B cell (primary cell): Measurements from ENCODE around the gene NT5M. TPM values are rescaled to one million over a fixed set of nuclear protein-coding genes. Genes with fewer than 3 reads are reported as not detected.

ENCODE experiments used
- ATAC-seq: fragments of 200-7000 bp; cut with Tn5 transposase; one replicate; pipeline ENCODE4 v1.10.0; 2021; ENCODE audit warnings: low read depth, mild to moderate bottlenecking, moderate number of reproducible peaks, moderate library complexity
- CTCF ChIA-PET: fragments of 350-600 bp; sonication (Branson Sonifier 250); formaldehyde crosslinking; loops from one replicate; lab custom pipeline; 2021; ENCODE audit warnings: antibody characterized with exemption, inconsistent platforms; lab: Charles Lee
- POLR2A ChIA-PET: fragments of 350-600 bp; sonication (Branson Sonifier 250); formaldehyde crosslinking; loops from one replicate; lab custom pipeline; 2021; ENCODE audit warnings: antibody characterized with exemption; lab: Charles Lee
- DNase-seq: peaks from one replicate; pipeline ENCODE4 v3.0.0; 2013
- H2AFZ ChIP-seq: 2 replicates; pipeline ENCODE4 v1.6.1; 2012; ENCODE audit warnings: mild to moderate bottlenecking, low read depth, low read length; ENCODE audit not compliant: insufficient read depth, poor library complexity, severe bottlenecking
- H3K27ac ChIP-seq, 2 donors: 1 replicate in 1 of 2; 2 replicates in 1 of 2; pipeline ENCODE4 v1.5.1; 2012 to 2013; ENCODE audit warnings: low read length in 2 of 2, mild to moderate bottlenecking in 2 of 2, moderate library complexity in 1 of 2
- H3K27me3 ChIP-seq, 4 experiments: fragments of 200-600 bp in 1 of 4; sonication (generic) in 1 of 4; replicated peaks in 1 of 4; 1 replicate in 2 of 4; 2 replicates in 2 of 4; pipeline versions ENCODE4 v1.6.1 to v1.7.0; 2013 to 2016; ENCODE audit warnings: low read length in 3 of 4, mild to moderate bottlenecking in 2 of 4, mixed read lengths in 1 of 4, moderate library complexity in 1 of 4; ENCODE audit not compliant: insufficient read depth in 4 of 4, control insufficient read depth in 3 of 4; ENCODE audit errors: control extremely low read depth in 1 of 4
- H3K36me3 ChIP-seq, 2 experiments: replicated peaks in 1 of 2; 1 replicate in 1 of 2; 2 replicates in 1 of 2; pipeline versions ENCODE4 v1.6.1 to v1.7.1; 2013; ENCODE audit warnings: low read length in 1 of 2; ENCODE audit not compliant: insufficient read depth in 2 of 2, control insufficient read depth in 1 of 2; ENCODE audit errors: control extremely low read depth in 1 of 2, extremely low read depth in 1 of 2
- H3K4me1 ChIP-seq, 2 donors: fragments of 200-600 bp in 1 of 2; sonication (generic) in 1 of 2; 1 replicate in 1 of 2; 2 replicates in 1 of 2; pipeline versions ENCODE4 v1.5.1 to v1.6.1; 2013 to 2017; ENCODE audit warnings: low read length in 2 of 2; ENCODE audit not compliant: control insufficient read depth in 2 of 2, insufficient read depth in 2 of 2
- H3K4me2 ChIP-seq: replicated peaks from 2 replicates; pipeline ENCODE3; 2012; ENCODE audit warnings: mild to moderate bottlenecking, low read depth, low read length; ENCODE audit not compliant: poor library complexity, severe bottlenecking
- H3K4me3 ChIP-seq, 5 experiments: fragments of 200-600 bp in 1 of 5; sonication (generic) in 1 of 5; 1 replicate in 3 of 5; 2 replicates in 2 of 5; pipeline versions ENCODE4 v1.5.1 to v1.7.0; 2011 to 2016; ENCODE audit warnings: low read length in 4 of 5, mild to moderate bottlenecking in 4 of 5, low read depth in 2 of 5, control low read depth in 1 of 5, moderate library complexity in 1 of 5; ENCODE audit not compliant: insufficient read depth in 1 of 5; ENCODE audit errors: control extremely low read depth in 1 of 5, extremely low read depth in 1 of 5
- H3K79me2 ChIP-seq: fragments of 200-600 bp; sonication (generic); one replicate; pipeline ENCODE4 v1.6.0; 2016; ENCODE audit warnings: low read length; ENCODE audit not compliant: control insufficient read depth, insufficient read depth
- H3K9ac ChIP-seq: fragments of 200-600 bp; sonication (generic); 2 replicates; pipeline ENCODE4 v1.6.1; 2017; ENCODE audit warnings: mild to moderate bottlenecking, low read length, moderate library complexity
- H3K9me3 ChIP-seq, 3 donors: one replicate each; pipeline versions ENCODE4 v1.6.1 to v1.7.1; 2013; ENCODE audit warnings: low read length in 2 of 3; ENCODE audit not compliant: control insufficient read depth in 2 of 3, insufficient read depth in 1 of 3; ENCODE audit errors: control extremely low read depth in 1 of 3
- H4K20me1 ChIP-seq: 2 replicates; pipeline ENCODE4 v1.6.0; 2012; ENCODE audit warnings: mild to moderate bottlenecking, low read length; ENCODE audit not compliant: insufficient read depth, control insufficient read depth, poor library complexity, severe bottlenecking
- H3K27ac Mint-ChIP-seq: one replicate; pipeline ENCODE4 v1.8.0; 2021; ENCODE audit warnings: mixed read lengths
- H3K27me3 Mint-ChIP-seq: one replicate; pipeline ENCODE4 v1.8.0; 2021; ENCODE audit warnings: mixed read lengths
- H3K4me1 Mint-ChIP-seq: one replicate; pipeline ENCODE4 v1.8.0; 2021; ENCODE audit warnings: mixed read lengths
- H3K4me3 Mint-ChIP-seq: one replicate; pipeline ENCODE4 v1.8.0; 2021; ENCODE audit warnings: mixed read lengths
- H3K9me3 Mint-ChIP-seq: one replicate; pipeline ENCODE4 v1.8.0; 2022; ENCODE audit warnings: mixed read lengths; ENCODE audit not compliant: insufficient read depth
- CTCF ChIP-seq: fragments of 200-600 bp; IDR thresholded peaks from one replicate; pipeline ENCODE4 v1.8.0; 2022; ENCODE audit warnings: antibody characterized with exemption, mild to moderate bottlenecking
- EZH2 ChIP-seq: IDR thresholded peaks from 2 replicates; pipeline ENCODE4 v1.6.1; 2012; ENCODE audit warnings: borderline replicate concordance, low read depth, mild to moderate bottlenecking, moderate library complexity, low read length; ENCODE audit not compliant: insufficient read depth, poor library complexity, severe bottlenecking
- WGBS: methylation state at CpG from one replicate; pipeline ENCODE4 v1.1.5; 2013; ENCODE audit warnings: missing lambda C conversion rate; ENCODE audit not compliant: insufficient coverage; 5-methylcytosine and 5-hydroxymethylcytosine counted together
- intact Hi-C: fragments of 100-400 bp; cut with micrococcal nuclease; formaldehyde crosslinking; loops from one replicate; pipeline ENCODE4 v1.10.0; 2022
- polyA plus RNA-seq: library from polyadenylated mRNA; depleted of rRNA; stranded (reverse); fragments of >200 nt; gene quantifications from 2 replicates; pipeline ENCODE4 v1.2.3, GENCODE V29; 2012
- total RNA-seq, 2 donors: library from RNA; stranded (reverse); fragments of 120-200 nt in 1 of 2; gene quantifications; 1 replicate in 1 of 2; 2 replicates in 1 of 2; pipeline versions ENCODE4 v1.2.3 to v1.2.4, GENCODE V29; 2013 to 2022

Gene NT5M
- total and polyA plus RNA-seq, 2 donors (not counting 1 experiment from before 2014, with no cell fraction given), result 0.40 to 0.47 TPM

- H3K4me3 ChIP-seq, result no peak overlapping the region
- H3K4me2 ChIP-seq, result no peak overlapping the region
- 76% methylated on average over 6 of the region's 8 CpGs for WGBS
- H3K27me3 ChIP-seq, result peaks cover 0 to 11% (median 0%) of the 10 kb centered on the region in 4 experiments
- ChIA-PET POLR2A (no interaction called here), CTCF (interaction anchor here (1.0 to 1.7 kb wide), 2 partner anchors 133 to 278 kb away, joined by 3 to 5 read pairs; no protein-coding TSS in a partner anchor)
- DNase-seq, result no peak
- no peak for ATAC-seq
- peaks cover 0 to 15% (median 0%) of the 10 kb centered on the region in 3 donors for H3K9me3 ChIP-seq
- H3K27ac ChIP-seq, result no peak overlapping the region
- H2AFZ ChIP-seq, result no peak overlapping the region
- H4K20me1 ChIP-seq, result no peaks in the 10 kb centered on the region
- Mint-ChIP-seq H3K4me3 (no peak overlapping the region), H3K27me3 (peaks cover 14% of the 10 kb centered on the region), H3K4me1 (no peaks in the 10 kb centered on the region), H3K27ac (no peak overlapping the region), H3K9me3 (peaks cover 3% of the 10 kb centered on the region)
- intact Hi-C loops, result no loop called here
- TF ChIP-seq EZH2, result no peak
- TF ChIP-seq CTCF, result no peak
- no peaks in the 10 kb centered on the region for H3K36me3 ChIP-seq
- no peaks in the 10 kb centered on the region for H3K79me2 ChIP-seq
- H3K9ac ChIP-seq, result no peak overlapping the region
- H3K4me1 ChIP-seq, result no peaks in the 10 kb centered on the region
These were observed 60.6 kb downstream of the NT5M start for GRCh38 chr17:17363638-17364337.

GRCh38 chr17:17364338-17364667, 61.1 kb downstream of the NT5M start:
- no peak overlapping the region for H3K4me3 ChIP-seq
- CTCF ChIA-PET, result interaction anchor here (0.8 to 1.7 kb wide), 3 partner anchors 9 to 277 kb away, joined by 3 to 5 read pairs (median 3); no protein-coding TSS in a partner anchor
- WGBS, result 68% methylated on average over 11 of the region's 11 CpGs
- POLR2A ChIA-PET, result no interaction called here
- H3K27ac ChIP-seq, result no peak overlapping the region
- ATAC-seq, result no peak
- H3K4me2 ChIP-seq, result no peak overlapping the region
- H3K9me3 ChIP-seq, result peaks cover 0 to 15% (median 0%) of the 10 kb centered on the region in 3 donors
- Mint-ChIP-seq H3K9me3 (peaks cover 3% of the 10 kb centered on the region), H3K4me1 (no peaks in the 10 kb centered on the region), H3K27me3 (peaks cover 14% of the 10 kb centered on the region), H3K27ac (no peak overlapping the region), H3K4me3 (no peak overlapping the region)
- no peak overlapping the region for H2AFZ ChIP-seq
- intact Hi-C loops, result no loop called here
- H3K79me2 ChIP-seq, result no peaks in the 10 kb centered on the region
- TF ChIP-seq CTCF (no peak), EZH2 (no peak)
- H3K4me1 ChIP-seq, result no peaks in the 10 kb centered on the region
- H4K20me1 ChIP-seq, result no peaks in the 10 kb centered on the region
- peaks cover 0 to 11% (median 0%) of the 10 kb centered on the region in 4 experiments for H3K27me3 ChIP-seq
- DNase-seq, result no peak
- H3K36me3 ChIP-seq, result no peaks in the 10 kb centered on the region
- no peak overlapping the region for H3K9ac ChIP-seq
